K562 (cell line): ENCODE results near the gene SFXN5. TPM values are rescaled to one million over a fixed set of nuclear protein-coding genes. Genes with fewer than 3 reads are reported as not detected.
A peak's percentile ranks its signal among the peaks of the same experiment; 100 is the strongest.

ENCODE experiments used
- ATAC-seq: fragments of 200-7000 bp; cut with Tn5 transposase; 3 replicates; pipeline ENCODE4 v1.9.1; 2020; ENCODE audit warnings: moderate library complexity
- BruUV-seq: library from RNA; stranded (reverse); fragments of 400-500 nt; replicated peaks from 2 replicates; lab custom pipeline; 2021; lab: Mats Ljungman, UMichigan
- CTCF ChIA-PET: fragments of 300-600 bp; formaldehyde crosslinking; extraction: SDS; loops from one replicate; lab custom pipeline; 2021; ENCODE audit warnings: low intra/inter-chr PET ratio; lab: Yijun Ruan, JAX
- POLR2A ChIA-PET: fragments of 300-600, 350-650 bp; sonication (Branson Sonifier 250); formaldehyde crosslinking; extraction: SDS; loops from one replicate; lab custom pipeline; 2021; ENCODE audit warnings: antibody characterized with exemption, inconsistent platforms; lab: Yijun Ruan, JAX
- DNase-seq, 4 experiments: peaks; one replicate each; pipeline versions ENCODE4 v3.0.0 to v3.0.0-alpha.2; 2011 to 2018; ENCODE audit warnings: low spot score in 3 of 4, mixed read lengths in 3 of 4; ENCODE audit errors: extremely low read depth in 1 of 4
- FAIRE-seq: peaks from 2 replicates; lab custom pipeline; 2011; peaks lifted over from hg19 to GRCh38; lab: Jason Lieb, UNC
- H2AFZ ChIP-seq: 2 replicates; pipeline ENCODE4 v1.6.0; 2011; ENCODE audit warnings: low read depth, low read length, control low read depth, inconsistent platforms
- H3K27ac ChIP-seq: fragments of 200-600 bp; 3 replicates; pipeline ENCODE4 v1.8.0; 2011; ENCODE audit warnings: low read depth, mild to moderate bottlenecking, control low read depth, inconsistent platforms, low read length, moderate library complexity, mixed read lengths; ENCODE audit errors: extremely low read depth
- H3K27me3 ChIP-seq, 2 experiments: fragments of 300-600 bp in 1 of 2; 2 replicates in 1 of 2; 3 replicates in 1 of 2; pipeline versions ENCODE4 v1.6.0 to v1.8.0; 2011; ENCODE audit warnings: inconsistent platforms in 2 of 2, low read length in 2 of 2, mild to moderate bottlenecking in 1 of 2, mixed read lengths in 1 of 2, moderate library complexity in 1 of 2; ENCODE audit not compliant: control insufficient read depth in 2 of 2, insufficient read depth in 2 of 2
- H3K36me3 ChIP-seq: fragments of 300-600 bp; 3 replicates; pipeline ENCODE4 v1.8.0; 2011; ENCODE audit warnings: mild to moderate bottlenecking, low read length, inconsistent platforms; ENCODE audit not compliant: control insufficient read depth, insufficient read depth
- H3K4me1 ChIP-seq, 2 experiments: fragments of 200-600 bp in 1 of 2; replicated peaks in 1 of 2; 2 replicates in 1 of 2; 3 replicates in 1 of 2; pipeline versions ENCODE4 v1.5.1 to v1.8.0; 2011; ENCODE audit warnings: inconsistent platforms in 2 of 2, low read length in 2 of 2, mild to moderate bottlenecking in 1 of 2, mixed read lengths in 1 of 2, moderate library complexity in 1 of 2; ENCODE audit not compliant: control insufficient read depth in 2 of 2, insufficient read depth in 2 of 2
- H3K4me2 ChIP-seq: 2 replicates; pipeline ENCODE4 v1.6.1; 2011; ENCODE audit warnings: low read length, control low read depth, inconsistent platforms, mixed read lengths; ENCODE audit not compliant: insufficient read depth
- H3K4me3 ChIP-seq: fragments of 200-600 bp; sonication (generic), shearing (Covaris generic); 2 replicates; pipeline ENCODE4 v1.5.1; 2016; ENCODE audit warnings: control low read depth, inconsistent platforms
- H3K79me2 ChIP-seq: fragments of 200-600 bp; 3 replicates; pipeline ENCODE4 v1.8.0; 2011; ENCODE audit warnings: low read length, inconsistent platforms; ENCODE audit not compliant: control insufficient read depth, insufficient read depth
- H3K9ac ChIP-seq, 2 experiments: 2 replicates each; pipeline versions ENCODE4 v1.6.0 to v1.6.1; 2011; ENCODE audit warnings: low read depth in 2 of 2, low read length in 2 of 2, control low read depth in 1 of 2, inconsistent platforms in 1 of 2, mild to moderate bottlenecking in 1 of 2, mixed read lengths in 1 of 2; ENCODE audit not compliant: insufficient read depth in 1 of 2
- H3K9me1 ChIP-seq: one replicate; pipeline ENCODE4 v1.6.0; 2011; ENCODE audit warnings: inconsistent platforms, mild to moderate bottlenecking, low read length, moderate library complexity; ENCODE audit not compliant: control insufficient read depth, insufficient read depth
- H3K9me3 ChIP-seq: replicated peaks from 2 replicates; pipeline ENCODE4 v1.5.1; 2011; ENCODE audit warnings: low read depth, low read length, inconsistent platforms; ENCODE audit not compliant: control insufficient read depth, insufficient read depth
- H4K20me1 ChIP-seq: replicated peaks from 2 replicates; pipeline ENCODE4 v1.6.1; 2011; ENCODE audit warnings: low read length, inconsistent platforms, mixed read lengths; ENCODE audit not compliant: control insufficient read depth, insufficient read depth
- HNRNPUL1 ChIP-seq: fragments of 200-400 bp; formaldehyde crosslinking; IDR thresholded peaks from 2 replicates; pipeline ENCODE4 v1.6.1; 2017; ENCODE audit warnings: low read length
- MTA3 ChIP-seq: fragments of 450-650 bp; formaldehyde crosslinking; IDR thresholded peaks from 2 replicates; pipeline ENCODE4 v1.6.1; 2017; ENCODE audit warnings: mild to moderate bottlenecking, borderline replicate concordance
- NFIC ChIP-seq: fragments of 450-650 bp; IDR thresholded peaks from 2 replicates; pipeline ENCODE4 v1.6.1; 2017; ENCODE audit warnings: mild to moderate bottlenecking, inconsistent platforms
- NR2C2 ChIP-seq, 2 experiments: fragments of 200-800 bp in 1 of 2; sonication (Bioruptor generic) in 1 of 2; sonication (generic) in 1 of 2; formaldehyde crosslinking in 1 of 2; IDR thresholded peaks; 2 replicates each; pipeline versions ENCODE4 v1.6.1 to v1.8.0; 2016 to 2022; ENCODE audit warnings: mild to moderate bottlenecking in 1 of 2, missing compliant biosample characterization in 1 of 2, missing genetic modification characterization in 1 of 2, missing genetic modification reagents in 1 of 2
- ZNF140 ChIP-seq: fragments of 250-450 bp; sonication (Bioruptor Pico); IDR thresholded peaks from 2 replicates; pipeline ENCODE4 v1.8.0; 2021; ENCODE audit warnings: moderate library complexity, mild to moderate bottlenecking, inconsistent platforms
- WGBS: fragments of 100-300 bp; shearing (Covaris generic); methylation state at CpG from one replicate; pipeline ENCODE4 v1.1.6; 2016; ENCODE audit warnings: low coverage, mixed read lengths; ENCODE audit not compliant: insufficient coverage; ENCODE audit errors: missing lambda C conversion rate; 5-methylcytosine and 5-hydroxymethylcytosine counted together
- in situ Hi-C: fragments of 300-500 bp; cut with MboI; formaldehyde crosslinking; loops from 4 replicates; pipeline ENCODE4 v1.15.0; 2018; ENCODE audit warnings: inconsistent platforms, mixed read lengths
- intact Hi-C: fragments of 100-400 bp; cut with micrococcal nuclease; formaldehyde crosslinking; loops from 2 replicates; pipeline ENCODE4 v1.14.2; 2022
- polyA plus RNA-seq, 8 experiments: library from polyadenylated mRNA; depleted of rRNA in 4 of 8; stranded (reverse) in 5 of 8; unstranded in 3 of 8; fragments of >200 nt; fragmentation: Nextera tagmentation in 2 of 8; fragmentation: Illumina TruSeq in 1 of 8; extraction: Ambion mirVana in 2 of 8; extraction: Trizol in 1 of 8; gene quantifications; 2 replicates each; pipeline versions ENCODE4 v1.2.1 to v1.2.3, GENCODE V29; 2011 to 2014; ENCODE audit warnings: inconsistent platforms in 1 of 8, missing spikeins in 1 of 8
- total RNA-seq, 7 experiments: library from RNA; depleted of rRNA in 6 of 7; stranded (reverse); fragments of >200 nt in 6 of 7; fragmentation: Illumina TruSeq in 2 of 7; extraction: Trizol in 2 of 7; gene quantifications; 2 replicates each; pipeline versions ENCODE4 v1.2.1 to v1.2.3, GENCODE V29; 2011 to 2021; ENCODE audit warnings: low replicate concordance in 1 of 7
- TF ChIP-seq, protein P1 (sequence below): fragments of 250-450 bp; sonication (Bioruptor Pico); IDR thresholded peaks from 2 replicates; pipeline ENCODE4 v1.8.0; 2021; ENCODE audit warnings: mild to moderate bottlenecking, moderate library complexity

The SFXN5 gene
- total and polyA plus RNA-seq, 9 of the 15 experiments (the other 6 are each of a cell fraction or from before 2014, with no cell fraction given), result 8.3 to 22.6 (median 16.0) TPM

DNA sequence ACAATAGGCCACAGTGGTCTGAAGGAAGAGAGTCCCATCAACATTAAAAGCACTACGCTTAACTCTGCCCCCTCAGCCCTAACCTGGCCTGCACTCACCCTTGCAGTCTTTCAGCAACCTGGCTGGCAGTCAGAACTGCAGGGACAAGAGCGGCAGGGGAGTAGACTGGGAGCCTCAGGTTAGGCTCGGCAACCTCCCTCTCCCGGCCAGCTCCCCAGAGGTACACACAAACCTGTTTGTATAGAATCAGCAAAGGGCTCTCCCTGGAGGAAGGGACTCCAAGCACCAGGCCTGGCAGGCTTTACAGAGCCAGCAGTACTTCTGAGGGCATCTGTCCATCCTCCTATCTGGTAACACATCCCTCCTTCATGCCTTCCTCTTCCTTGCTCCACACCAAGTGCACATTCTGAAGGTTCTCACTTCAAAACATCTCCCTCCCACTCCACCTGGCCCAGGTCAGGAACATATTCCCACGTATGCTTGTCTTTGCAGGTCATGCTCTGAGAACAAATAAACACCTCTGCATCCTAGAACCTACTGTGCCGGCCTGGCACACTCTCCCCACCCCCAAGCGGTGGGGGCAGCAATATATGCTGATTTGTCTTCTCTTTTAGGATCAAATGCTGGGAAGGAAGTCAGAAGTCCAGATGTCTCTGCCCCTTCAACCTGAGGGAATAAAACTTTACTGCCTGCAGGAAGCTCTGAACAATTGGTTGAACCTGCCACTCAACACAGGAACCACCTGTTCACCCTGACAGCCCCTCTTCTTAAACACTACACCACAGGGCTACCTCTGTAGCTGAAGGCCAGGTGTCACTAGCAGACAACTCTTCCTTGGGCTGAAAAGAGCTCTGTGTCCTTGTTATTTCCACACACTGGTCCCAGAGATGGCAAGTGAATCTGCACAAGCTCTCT, 12.6 kb upstream of the SFXN5 start (continued):
- TF ChIP-seq, protein P1, sequence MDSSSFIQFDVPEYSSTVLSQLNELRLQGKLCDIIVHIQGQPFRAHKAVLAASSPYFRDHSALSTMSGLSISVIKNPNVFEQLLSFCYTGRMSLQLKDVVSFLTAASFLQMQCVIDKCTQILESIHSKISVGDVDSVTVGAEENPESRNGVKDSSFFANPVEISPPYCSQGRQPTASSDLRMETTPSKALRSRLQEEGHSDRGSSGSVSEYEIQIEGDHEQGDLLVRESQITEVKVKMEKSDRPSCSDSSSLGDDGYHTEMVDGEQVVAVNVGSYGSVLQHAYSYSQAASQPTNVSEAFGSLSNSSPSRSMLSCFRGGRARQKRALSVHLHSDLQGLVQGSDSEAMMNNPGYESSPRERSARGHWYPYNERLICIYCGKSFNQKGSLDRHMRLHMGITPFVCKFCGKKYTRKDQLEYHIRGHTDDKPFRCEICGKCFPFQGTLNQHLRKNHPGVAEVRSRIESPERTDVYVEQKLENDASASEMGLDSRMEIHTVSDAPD (CRISPR knock-in tag), result no peak
- no peak for TF ChIP-seq NFIC
- TF ChIP-seq NR2C2 (CRISPR knock-in tag; IDR thresholded peaks at IDR 0.05), result no peak
- no peak for TF ChIP-seq NR2C2 (tag; IDR thresholded peaks at IDR 0.05)

DNA sequence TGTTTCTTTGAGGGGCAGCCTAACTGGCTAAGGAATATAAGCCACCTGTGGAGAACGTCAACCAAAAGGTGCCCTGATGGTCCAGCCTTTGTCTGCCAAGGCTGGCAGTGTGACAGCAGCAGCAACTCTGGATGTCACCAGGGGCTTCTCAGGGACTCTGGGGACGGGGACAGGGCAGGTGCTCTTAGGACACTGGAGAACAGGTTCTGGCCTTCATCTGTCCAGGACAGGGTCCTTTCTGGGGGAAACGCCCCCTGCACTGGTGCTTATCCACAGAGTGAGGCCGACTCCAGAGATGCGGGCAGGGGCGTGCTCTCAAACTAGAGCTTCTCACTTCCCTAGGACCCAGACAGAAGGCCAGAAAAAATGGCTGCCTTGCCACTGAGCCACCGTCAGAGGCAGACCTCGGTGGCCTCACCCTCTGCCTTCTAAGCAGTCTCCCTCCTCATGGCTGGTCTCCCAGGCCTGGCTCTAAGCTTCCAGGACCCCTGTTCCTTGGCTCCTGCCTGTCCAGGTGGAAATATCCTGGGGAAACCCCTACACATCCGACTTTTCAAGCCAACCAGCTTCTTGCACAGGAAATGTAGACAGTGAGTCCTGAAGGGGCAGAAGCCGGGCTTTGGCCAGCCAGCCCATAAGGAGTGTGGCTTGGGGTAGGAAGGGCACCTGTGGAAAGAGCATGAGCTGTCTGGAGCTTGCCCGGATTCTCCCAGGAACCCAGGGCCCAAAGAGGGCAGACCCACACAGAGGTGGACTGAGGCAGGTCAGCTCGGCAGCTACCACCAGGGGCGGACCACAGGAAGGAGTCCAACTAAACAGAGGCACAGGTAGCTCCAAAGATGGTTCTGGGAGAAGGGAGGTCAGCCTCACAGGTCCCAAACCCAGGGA, 11.3 kb upstream of the SFXN5 start:
- CTCF ChIA-PET, result interaction anchor here (0.6 kb wide), 1 partner anchor 1113 kb away, joined by 3 read pairs; no protein-coding TSS in a partner anchor
- WGBS, result 43% methylated on average over 12 of the region's 13 CpGs
- no peaks in the 10 kb centered on the region for H3K79me2 ChIP-seq
- 0 out of 4 replicates have a peak overlapping the region, but pooled peaks of 1 of the 2 experiments have one; percentile 42 for H3K9ac ChIP-seq
- H3K36me3 ChIP-seq, result peaks cover 4% of the 10 kb centered on the region; the same call in 1 of the 3 replicates
- no peak for ATAC-seq
- TF ChIP-seq ZNF140 (CRISPR knock-in tag) (no peak), HNRNPUL1 (no peak), MTA3 (no peak)
- no peak overlapping the region for H3K27ac ChIP-seq
- H3K9me1 ChIP-seq, result no peaks in the 10 kb centered on the region
- BruUV-seq, result no TSS peak
- intact Hi-C loops, result no loop called here
- no peaks in the 10 kb centered on the region for H3K9me3 ChIP-seq
- no peak overlapping the region for H3K4me3 ChIP-seq
- no peak for DNase-seq
- peaks cover 41% of the 10 kb centered on the region for H4K20me1 ChIP-seq
- H3K4me1 ChIP-seq, result peaks cover 0 to 17% of the 10 kb centered on the region in 2 experiments; a peak in 4 of 5 replicates
- in situ Hi-C loops, result no loop called here
- no peak overlapping the region for H3K4me2 ChIP-seq
- POLR2A ChIA-PET, result interaction anchor here (1.0 kb wide), 1 partner anchor 63 kb away, joined by 3 read pairs; no protein-coding TSS in a partner anchor
- FAIRE-seq, result no peak
- H3K27me3 ChIP-seq, result no peaks in the 10 kb centered on the region
- no peak overlapping the region for H2AFZ ChIP-seq
